Subcutaneous abdominal adipose tissue (tissue), 5 donors: ENCODE measurements around the gene WIZ.

Experiments used
- H3K27ac ChIP-seq: one replicate; pipeline ENCODE4 v1.7.0; 2013; ENCODE audit warnings: low read depth, mild to moderate bottlenecking, inconsistent platforms, low read length, moderate library complexity
- H3K27me3 ChIP-seq, 5 donors: one replicate each; pipeline ENCODE4 v1.7.0; 2013; ENCODE audit warnings: low read length in 5 of 5, inconsistent platforms in 1 of 5; ENCODE audit not compliant: control insufficient read depth in 5 of 5, insufficient read depth in 4 of 5
- H3K36me3 ChIP-seq, 5 donors: one replicate each; pipeline ENCODE4 v1.7.0; 2013; ENCODE audit warnings: low read length in 5 of 5; ENCODE audit not compliant: control insufficient read depth in 5 of 5, insufficient read depth in 5 of 5
- H3K4me1 ChIP-seq, 5 donors: one replicate each; pipeline ENCODE4 v1.7.0; 2013; ENCODE audit warnings: low read length in 5 of 5, mild to moderate bottlenecking in 3 of 5, moderate library complexity in 1 of 5; ENCODE audit not compliant: control insufficient read depth in 5 of 5, insufficient read depth in 5 of 5
- H3K4me3 ChIP-seq, 5 donors: one replicate each; pipeline ENCODE4 v1.7.0; 2013; ENCODE audit warnings: low read length in 5 of 5, low read depth in 1 of 5
- H3K9ac ChIP-seq, 5 donors: one replicate each; pipeline ENCODE4 v1.7.0; 2013; ENCODE audit warnings: low read length in 5 of 5, mild to moderate bottlenecking in 4 of 5, moderate library complexity in 3 of 5
- H3K9me3 ChIP-seq, 5 donors: one replicate each; pipeline ENCODE4 v1.7.0; 2013; ENCODE audit warnings: low read length in 5 of 5; ENCODE audit not compliant: control insufficient read depth in 5 of 5
- donor health status: healthy.
- donor health status: healthy.
- donor health status: healthy.
- donor health status: healthy.
- donor health status: healthy.

Gene WIZ

DNA sequence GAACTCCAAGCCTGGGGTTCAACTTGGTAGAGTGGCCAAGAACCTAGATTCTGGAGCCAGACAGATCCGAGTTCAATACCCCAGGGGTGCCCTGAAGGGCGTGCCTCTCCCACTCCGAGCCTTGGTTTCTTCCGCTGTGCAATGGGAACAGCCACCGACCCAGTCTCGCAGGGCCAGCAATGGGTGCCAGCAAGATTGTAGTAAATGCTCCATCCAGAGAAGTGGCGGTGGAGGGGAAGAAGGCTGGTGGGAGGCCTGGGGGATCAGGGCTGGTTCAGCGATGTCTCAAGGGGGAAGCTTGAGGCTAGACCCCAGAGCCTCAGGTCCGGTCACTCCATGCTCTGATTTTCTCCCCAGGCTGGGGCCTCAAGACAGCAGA lies 4.5 kb downstream of the WIZ start:
- Histone ChIP-seq H3K4me3 (no peak overlapping the region), H3K27me3 (no peaks in the 10 kb centered on the region), H3K9me3 (no peaks in the 10 kb centered on the region), H3K4me1 (peaks cover 0 to 19% (median 12%) of the 10 kb centered on the region in 5 donors), H3K27ac (no peak overlapping the region), H3K36me3 (peaks cover 0 to 26% (median 5%) of the 10 kb centered on the region in 5 donors), H3K9ac (no peak overlapping the region)

- Histone ChIP-seq H3K9ac (no peak overlapping the region), H3K4me3 (no peak overlapping the region), H3K27me3 (no peaks in the 10 kb centered on the region), H3K27ac (no peak overlapping the region), H3K9me3 (no peaks in the 10 kb centered on the region), H3K4me1 (peaks cover 0 to 22% (median 12%) of the 10 kb centered on the region in 5 donors), H3K36me3 (peaks cover 0 to 26% (median 5%) of the 10 kb centered on the region in 5 donors)
Measured at GRCh38 chr19:15444505-15445226, 5.1 kb downstream of the WIZ start.

- Histone ChIP-seq H3K4me3 (no peak overlapping the region), H3K9ac (no peak overlapping the region), H3K27me3 (no peaks in the 10 kb centered on the region), H3K9me3 (no peaks in the 10 kb centered on the region), H3K4me1 (peaks cover 0 to 21% (median 7%) of the 10 kb centered on the region in 5 donors), H3K27ac (no peak overlapping the region), H3K36me3 (peaks cover 0 to 32% (median 5%) of the 10 kb centered on the region in 5 donors)
Measured at GRCh38 chr19:15443838-15444237, 5.9 kb downstream of the WIZ start.

DNA sequence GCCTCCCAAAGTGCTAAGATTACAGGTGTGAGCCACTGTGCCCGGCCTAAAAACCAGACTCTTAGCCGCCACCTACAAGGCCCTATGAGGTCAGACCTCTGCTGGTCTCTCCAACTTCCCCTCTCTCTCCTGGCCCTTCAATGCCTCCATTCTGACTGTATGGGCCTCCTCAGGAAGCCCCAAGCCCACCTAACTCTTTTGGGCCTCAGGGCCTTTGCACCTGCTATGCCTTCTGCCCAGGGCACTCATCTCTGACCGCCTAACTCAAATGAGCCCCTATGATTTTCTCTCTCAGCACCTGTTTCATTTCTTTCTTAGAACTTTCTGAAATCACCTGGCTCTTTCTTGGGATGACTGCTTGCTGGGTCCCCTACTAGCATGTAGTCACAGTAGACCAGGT lies 6.4 kb downstream of the WIZ start:
- no peaks in the 10 kb centered on the region for H3K27me3 ChIP-seq
- H3K4me1 ChIP-seq, result peaks cover 0 to 16% (median 2%) of the 10 kb centered on the region in 5 donors
- H3K9ac ChIP-seq, result no peak overlapping the region
- no peak overlapping the region for H3K4me3 ChIP-seq
- H3K36me3 ChIP-seq, result peaks cover 0 to 37% (median 5%) of the 10 kb centered on the region in 5 donors
- no peaks in the 10 kb centered on the region for H3K9me3 ChIP-seq
- no peak overlapping the region for H3K27ac ChIP-seq

DNA sequence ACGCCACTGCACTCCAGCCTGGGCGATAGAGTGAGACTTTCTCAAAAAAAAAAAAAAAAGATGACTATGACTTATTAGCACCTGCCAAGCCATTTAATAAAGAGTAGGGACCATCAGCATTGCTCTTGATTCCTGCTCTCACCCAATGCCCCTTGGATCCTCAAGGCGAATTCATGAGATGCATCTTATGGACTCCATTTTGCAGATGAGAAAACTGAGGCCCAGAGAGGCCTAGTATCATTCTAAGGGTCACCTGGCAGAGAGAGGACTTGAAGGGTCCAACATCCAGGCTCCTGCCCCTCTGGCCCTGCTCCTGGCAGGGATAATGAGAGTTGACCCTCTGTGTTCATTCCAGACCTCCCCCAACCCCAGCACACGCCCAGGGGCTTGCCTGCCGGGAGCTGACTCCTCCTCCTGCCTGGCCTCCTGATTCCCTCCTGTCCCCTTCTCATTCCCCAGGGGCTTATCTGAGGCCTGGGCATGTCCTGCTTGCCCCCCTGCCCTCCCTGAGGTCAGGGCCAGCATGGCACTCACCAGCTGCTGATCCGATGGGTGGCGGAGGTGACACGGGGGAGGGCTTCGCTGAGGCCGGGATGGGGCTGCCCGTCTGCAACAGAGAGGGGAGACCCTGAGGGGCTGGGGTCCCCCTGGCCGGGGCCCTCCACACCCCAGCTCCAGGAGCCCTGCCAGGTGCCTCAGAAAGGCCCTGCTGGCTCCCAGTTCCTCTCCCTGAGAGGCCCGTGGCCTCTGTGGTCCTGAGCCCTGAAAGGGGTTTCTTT lies 7.4 kb downstream of the WIZ start:
- Histone ChIP-seq H3K9ac (no peak overlapping the region), H3K9me3 (no peaks in the 10 kb centered on the region), H3K27ac (no peak overlapping the region), H3K4me3 (no peak overlapping the region), H3K27me3 (no peaks in the 10 kb centered on the region), H3K4me1 (peaks cover 0 to 25% (median 4%) of the 10 kb centered on the region in 5 donors), H3K36me3 (peaks cover 0 to 35% (median 5%) of the 10 kb centered on the region in 5 donors)

DNA sequence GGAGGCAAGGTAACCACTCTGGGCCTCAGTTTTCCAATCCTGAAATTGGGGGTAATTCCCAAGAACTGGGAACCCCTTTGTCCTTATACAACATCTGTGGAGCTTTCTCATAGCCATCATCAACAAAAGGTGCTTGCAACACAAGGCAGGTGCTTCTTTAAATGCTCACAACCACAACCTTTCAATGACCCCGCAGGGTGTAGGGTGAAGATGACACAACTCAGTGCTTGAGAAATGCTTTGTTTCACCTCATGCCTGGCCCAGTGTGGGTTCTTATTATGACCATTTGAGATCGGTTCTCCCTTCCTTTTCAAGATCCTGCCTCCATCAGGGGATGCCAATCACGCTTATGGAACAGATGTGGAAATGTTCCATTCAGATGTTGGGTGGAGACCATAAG lies 8.4 kb downstream of the WIZ start:
- Histone ChIP-seq H3K4me3 (no peak overlapping the region), H3K36me3 (peaks cover 0 to 26% (median 4%) of the 10 kb centered on the region in 5 donors), H3K27ac (no peak overlapping the region), H3K27me3 (no peaks in the 10 kb centered on the region), H3K9ac (no peak overlapping the region), H3K4me1 (peaks cover 0 to 28% (median 4%) of the 10 kb centered on the region in 5 donors), H3K9me3 (no peaks in the 10 kb centered on the region)

GRCh38 chr19:15439821-15440641 lies 9.7 kb downstream of the WIZ start:
- Histone ChIP-seq H3K36me3 (peaks cover 0 to 23% (median 5%) of the 10 kb centered on the region in 5 donors), H3K4me1 (peaks cover 0 to 28% (median 4%) of the 10 kb centered on the region in 5 donors), H3K27me3 (no peaks in the 10 kb centered on the region), H3K4me3 (no peak overlapping the region), H3K27ac (no peak overlapping the region), H3K9me3 (no peaks in the 10 kb centered on the region), H3K9ac (no peak overlapping the region)

DNA sequence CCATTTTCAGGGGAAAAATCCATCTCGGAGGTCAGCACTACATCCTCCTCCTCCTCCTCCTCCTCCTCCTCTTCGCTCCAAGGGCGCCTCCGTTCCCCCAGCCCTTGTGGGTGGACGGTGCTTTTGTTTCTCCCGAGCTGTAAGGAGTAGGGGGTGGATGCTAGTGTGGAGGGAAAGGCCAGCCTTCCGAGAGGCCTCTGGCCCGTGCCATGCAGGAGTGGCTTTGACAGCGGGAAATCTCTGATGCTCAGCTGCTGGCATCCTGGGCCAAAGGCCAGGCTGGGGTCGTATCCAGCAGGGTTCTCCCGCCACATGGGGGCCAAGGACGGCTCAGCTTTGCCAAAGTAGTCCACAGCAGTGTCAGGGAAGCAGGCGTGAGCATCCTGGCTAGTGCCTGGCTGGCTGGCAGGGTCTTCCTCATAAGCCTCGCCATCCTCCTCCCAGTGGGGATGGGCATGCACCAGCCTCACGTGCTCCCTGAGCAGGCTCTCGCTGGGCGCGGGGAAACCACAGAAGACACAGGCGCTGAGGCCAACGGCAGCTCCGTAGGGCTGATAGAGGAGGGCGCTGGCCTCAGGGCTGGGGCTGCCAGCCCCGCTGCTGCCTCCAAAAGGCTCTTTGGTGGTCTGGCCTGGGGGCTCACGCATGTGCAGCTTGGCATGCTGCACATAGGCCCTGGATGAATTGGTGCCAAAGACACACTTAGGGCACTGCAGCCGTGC lies 10.5 kb downstream of the WIZ start:
- H3K4me1 ChIP-seq, result peaks cover 0 to 28% (median 4%) of the 10 kb centered on the region in 5 donors
- H3K9ac ChIP-seq, result no peak overlapping the region
- no peak overlapping the region for H3K4me3 ChIP-seq
- H3K27me3 ChIP-seq, result no peaks in the 10 kb centered on the region
- no peak overlapping the region for H3K27ac ChIP-seq
- H3K9me3 ChIP-seq, result no peaks in the 10 kb centered on the region
- peaks cover 0 to 18% (median 5%) of the 10 kb centered on the region in 5 donors for H3K36me3 ChIP-seq

DNA sequence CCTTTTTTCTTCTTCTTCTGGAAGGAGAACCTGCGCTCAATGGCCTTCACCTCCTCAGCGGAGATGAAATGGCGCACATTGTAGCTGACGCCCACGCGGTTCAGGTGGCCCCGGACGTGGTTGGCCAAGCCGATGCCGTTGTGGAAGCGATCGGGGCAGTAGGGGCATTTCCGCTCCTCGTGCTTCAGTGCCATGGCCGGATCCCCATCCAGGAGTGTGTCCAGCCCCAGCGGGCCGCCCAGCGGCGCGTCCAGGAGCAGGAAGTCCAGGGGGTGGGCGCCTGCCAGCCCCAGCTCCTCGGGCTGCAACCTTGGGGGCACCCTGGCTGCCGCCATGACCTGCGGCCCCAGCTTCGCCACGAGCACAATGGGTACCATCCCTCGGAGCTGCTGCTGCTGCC lies 11.2 kb downstream of the WIZ start:
- Histone ChIP-seq H3K9ac (no peak overlapping the region), H3K27me3 (no peaks in the 10 kb centered on the region), H3K36me3 (peaks cover 0 to 18% (median 5%) of the 10 kb centered on the region in 5 donors), H3K4me3 (no peak overlapping the region), H3K9me3 (no peaks in the 10 kb centered on the region), H3K4me1 (peaks cover under 1 to 25% (median 6%) of the 10 kb centered on the region in 5 donors), H3K27ac (no peak overlapping the region)
